ENCODE results near the gene ZNF738. TPM values are rescaled to one million over a fixed set of nuclear protein-coding genes. Genes with fewer than 3 reads are reported as not detected.

The ZNF738 gene
- total and polyA plus RNA-seq, 7 donors = 2.3 to 7.9 (median 4.2) TPM

DNA sequence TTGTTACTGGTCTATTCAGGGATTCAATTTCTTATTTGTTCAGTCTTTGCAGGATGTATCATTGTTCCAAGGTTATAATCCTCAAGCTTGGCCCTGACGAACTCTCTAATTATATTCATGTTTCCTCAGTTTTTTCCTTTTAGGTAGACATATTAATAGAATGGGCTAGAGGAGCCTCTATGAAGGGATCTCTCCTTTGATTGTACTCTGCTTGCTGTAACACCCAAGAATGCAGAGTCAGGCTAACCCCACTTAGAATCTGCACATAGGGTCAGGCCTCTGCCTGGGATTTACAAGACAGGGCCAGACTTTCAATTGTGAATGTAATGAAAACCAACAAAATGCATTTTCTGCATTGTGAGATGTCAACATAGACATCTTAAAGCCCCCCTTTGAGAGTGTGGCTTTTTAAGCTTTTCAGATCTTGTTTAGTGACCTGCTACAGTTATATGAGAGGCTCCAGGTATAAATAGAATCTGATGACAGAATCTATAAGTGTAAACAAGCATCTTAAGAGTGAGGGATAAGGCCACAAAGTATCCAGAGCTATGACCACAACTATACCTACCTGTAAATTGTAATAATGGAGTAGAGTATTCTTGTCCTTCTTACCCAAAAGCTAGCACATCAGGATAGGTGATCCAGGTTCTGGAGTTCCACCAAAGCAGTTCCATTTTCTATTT is 43.6 kb downstream of the ZNF738 start:
- TF ChIP-seq POLR2AphosphoS5 (IDR thresholded peaks at IDR 0.05) = no peak
- TF ChIP-seq, protein P1, sequence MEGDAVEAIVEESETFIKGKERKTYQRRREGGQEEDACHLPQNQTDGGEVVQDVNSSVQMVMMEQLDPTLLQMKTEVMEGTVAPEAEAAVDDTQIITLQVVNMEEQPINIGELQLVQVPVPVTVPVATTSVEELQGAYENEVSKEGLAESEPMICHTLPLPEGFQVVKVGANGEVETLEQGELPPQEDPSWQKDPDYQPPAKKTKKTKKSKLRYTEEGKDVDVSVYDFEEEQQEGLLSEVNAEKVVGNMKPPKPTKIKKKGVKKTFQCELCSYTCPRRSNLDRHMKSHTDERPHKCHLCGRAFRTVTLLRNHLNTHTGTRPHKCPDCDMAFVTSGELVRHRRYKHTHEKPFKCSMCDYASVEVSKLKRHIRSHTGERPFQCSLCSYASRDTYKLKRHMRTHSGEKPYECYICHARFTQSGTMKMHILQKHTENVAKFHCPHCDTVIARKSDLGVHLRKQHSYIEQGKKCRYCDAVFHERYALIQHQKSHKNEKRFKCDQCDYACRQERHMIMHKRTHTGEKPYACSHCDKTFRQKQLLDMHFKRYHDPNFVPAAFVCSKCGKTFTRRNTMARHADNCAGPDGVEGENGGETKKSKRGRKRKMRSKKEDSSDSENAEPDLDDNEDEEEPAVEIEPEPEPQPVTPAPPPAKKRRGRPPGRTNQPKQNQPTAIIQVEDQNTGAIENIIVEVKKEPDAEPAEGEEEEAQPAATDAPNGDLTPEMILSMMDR (IDR thresholded peaks at IDR 0.05) = no peak
- no peak for TF ChIP-seq EP300 (IDR thresholded peaks at IDR 0.05)
- TF ChIP-seq POLR2A (IDR thresholded peaks at IDR 0.05) = no peak
- H3K4me1 ChIP-seq = peaks cover 0 to 40% (median 26%) of the 10 kb centered on the region in 4 donors
- 85 to 93% methylated on average over 1 of the region's 1 CpG for WGBS, 2 donors
- peaks cover 0 to 5% (median 0%) of the 10 kb centered on the region in 4 donors for H3K9me3 ChIP-seq
- no peak overlapping the region for H3K27ac ChIP-seq
- intact Hi-C loops (cut with DNase I) = no loop called here
- H3K4me3 ChIP-seq = no peak overlapping the region
- no peak for DNase-seq
- peaks cover 0 to 30% (median 3%) of the 10 kb centered on the region in 4 donors for H3K36me3 ChIP-seq
- H3K27me3 ChIP-seq = no peaks in the 10 kb centered on the region

DNA sequence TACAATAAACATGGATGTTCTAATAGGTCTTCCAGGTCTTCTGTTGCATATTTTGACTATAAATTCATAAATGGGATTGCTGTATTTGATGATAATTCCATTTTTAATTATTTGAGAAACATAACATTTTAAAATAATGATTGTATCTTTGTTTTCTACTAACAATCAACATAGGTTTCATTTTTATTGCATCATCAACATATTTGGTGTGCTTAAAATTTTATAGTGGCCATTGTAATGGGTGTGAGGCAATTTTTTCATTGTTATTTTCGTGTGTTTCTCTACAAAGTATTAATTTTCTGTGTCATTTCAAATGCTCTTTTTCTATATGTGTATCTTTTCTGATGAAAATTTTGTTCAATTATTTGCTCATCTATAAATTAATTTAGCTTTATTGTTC is 51.4 kb downstream of the ZNF738 start:
- H3K27ac ChIP-seq = no peak overlapping the region
- TF ChIP-seq, protein P1 (IDR thresholded peaks at IDR 0.05) = no peak
- no peak for TF ChIP-seq EP300 (IDR thresholded peaks at IDR 0.05)
- TF ChIP-seq POLR2AphosphoS5 (IDR thresholded peaks at IDR 0.05) = no peak
- no peak for TF ChIP-seq POLR2A (IDR thresholded peaks at IDR 0.05)
- no peak overlapping the region for H3K4me3 ChIP-seq
- DNase-seq = no peak
- peaks cover 0 to 17% (median 0%) of the 10 kb centered on the region in 4 donors for H3K9me3 ChIP-seq
- intact Hi-C loops (cut with DNase I) = no loop called here
- no peaks in the 10 kb centered on the region for H3K27me3 ChIP-seq
- WGBS, 2 donors = 83 to 85% methylated on average over 1 of the region's 1 CpG
- no peaks in the 10 kb centered on the region for H3K4me1 ChIP-seq
- H3K36me3 ChIP-seq = peaks cover 0 to 68% (median 20%) of the 10 kb centered on the region in 4 donors

DNA sequence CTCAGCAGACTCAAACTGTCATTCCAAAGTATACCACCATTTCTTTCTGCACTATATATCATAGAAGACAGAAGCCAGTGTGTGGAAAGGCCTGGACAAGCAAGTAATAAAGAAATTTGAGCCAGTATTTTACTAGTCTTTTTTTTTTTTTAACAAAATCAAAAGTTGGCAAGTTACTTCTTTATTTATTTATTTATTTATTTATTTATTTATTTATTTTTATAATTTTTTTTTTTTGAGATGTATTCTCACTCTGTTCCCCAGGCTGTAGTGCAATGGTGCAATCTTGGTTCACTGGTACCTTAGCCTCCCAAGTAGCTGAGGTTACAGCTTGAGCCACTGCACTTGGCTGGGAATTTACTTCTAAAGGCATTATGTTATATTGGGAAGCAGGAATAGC is 63.4 kb downstream of the ZNF738 start:
- no peak for DNase-seq
- H3K36me3 ChIP-seq = peaks cover 0 to 21% (median 10%) of the 10 kb centered on the region in 4 donors
- H3K9me3 ChIP-seq = peaks cover 0 to 39% (median 27%) of the 10 kb centered on the region in 4 donors
- no peaks in the 10 kb centered on the region for H3K27me3 ChIP-seq
- H3K27ac ChIP-seq = no peak overlapping the region
- no peaks in the 10 kb centered on the region for H3K4me1 ChIP-seq
- H3K4me3 ChIP-seq = no peak overlapping the region
- TF ChIP-seq, protein P1 (IDR thresholded peaks at IDR 0.05) = no peak
- TF ChIP-seq POLR2A (IDR thresholded peaks at IDR 0.05) (no peak), POLR2AphosphoS5 (IDR thresholded peaks at IDR 0.05) (no peak), EP300 (IDR thresholded peaks at IDR 0.05) (no peak)
- intact Hi-C loops (cut with DNase I) = no loop called here

DNA sequence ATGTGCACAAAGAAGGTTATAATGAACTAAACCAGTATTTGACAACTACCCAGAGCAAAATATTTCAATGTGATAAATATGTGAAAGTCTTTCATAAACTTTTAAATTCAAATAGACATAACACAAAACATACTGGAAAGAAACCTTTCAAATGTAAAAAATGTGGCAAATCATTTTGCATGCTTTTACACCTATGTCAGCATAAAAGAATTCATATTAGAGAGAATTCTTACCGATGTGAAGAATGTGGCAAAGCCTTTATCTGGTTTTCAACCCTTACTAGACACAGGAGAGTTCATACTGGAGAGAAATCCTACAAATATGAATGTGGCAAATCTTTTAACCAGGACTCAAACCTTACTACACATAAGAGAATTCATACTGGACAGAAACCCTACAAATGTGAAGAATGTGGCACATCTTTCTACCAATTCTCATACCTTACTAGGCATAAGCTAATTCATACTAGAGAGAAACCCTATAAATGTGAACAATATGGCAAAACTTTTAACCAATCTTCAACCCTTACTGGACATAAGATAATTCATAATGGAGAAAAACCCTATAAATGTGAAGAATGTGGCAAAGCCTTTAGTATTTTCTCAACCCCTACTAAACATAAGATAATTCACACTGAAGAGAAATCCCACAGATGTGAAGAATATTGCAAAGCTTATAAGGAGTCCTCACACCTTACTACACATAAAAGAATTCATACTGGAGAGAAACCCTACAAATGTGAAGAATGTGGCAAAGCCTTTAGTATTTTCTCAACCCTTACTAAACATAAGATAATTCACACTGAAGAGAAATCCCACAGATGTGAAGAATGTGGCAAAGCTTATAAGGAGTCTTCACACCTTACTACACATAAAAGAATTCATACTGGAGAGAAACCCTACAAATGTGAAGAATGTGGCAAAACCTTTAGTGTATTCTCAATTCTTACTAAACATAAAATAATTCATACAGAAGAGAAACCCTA is 64.5 kb downstream of the ZNF738 start:
- no peak overlapping the region for H3K4me3 ChIP-seq

More for the DNA sequence above, 64.5 kb downstream of the ZNF738 start:
- DNase-seq = no peak
- intact Hi-C loops (cut with DNase I) = no loop called here
- Histone ChIP-seq H3K4me1 (no peaks in the 10 kb centered on the region), H3K36me3 (peaks cover 0 to 20% (median 6%) of the 10 kb centered on the region in 4 donors), H3K27me3 (no peaks in the 10 kb centered on the region), H3K9me3 (peaks cover 0 to 39% (median 28%) of the 10 kb centered on the region in 4 donors), H3K27ac (no peak overlapping the region)
- TF ChIP-seq POLR2AphosphoS5 (IDR thresholded peaks at IDR 0.05) = no peak
- WGBS, 2 donors = 95 to 96% methylated on average over 1 of the region's 1 CpG

Other genes with a start within 250 kb of the ZNF738 start
- gene ZNF431, start 217.0 kb upstream of the ZNF738 start, total RNA-seq = 10 to 100 TPM in 2 of 4 donors, 1 to 10 TPM in 2; 6.4 to 18.6 (median 12.2) TPM
- 1 to 10 TPM; 1.2 to 7.4 (median 3.0) TPM for gene ZNF431, start 217.0 kb upstream of the ZNF738 start, polyA plus RNA-seq
- gene ZNF708, start 29.6 kb upstream of the ZNF738 start, total RNA-seq = 10 to 100 TPM; 11.9 to 25.2 (median 17.9) TPM
- gene ZNF708, start 29.6 kb upstream of the ZNF738 start, polyA plus RNA-seq = 1 to 10 TPM; 1.4 to 6.3 (median 3.6) TPM
- 10 to 100 TPM; 28.2 to 49.3 (median 39.6) TPM for gene ZNF493, start 38.1 kb downstream of the ZNF738 start, total RNA-seq
- gene ZNF493, start 38.1 kb downstream of the ZNF738 start, polyA plus RNA-seq = 1 to 10 TPM; 2.8 to 7.6 (median 3.0) TPM
- 10 to 100 TPM; 10.9 to 15.7 (median 12.5) TPM for gene ZNF429, start 146.6 kb downstream of the ZNF738 start, total RNA-seq
- 1 to 10 TPM; 6.5 to 8.5 (median 7.8) TPM for gene ZNF429, start 146.6 kb downstream of the ZNF738 start, polyA plus RNA-seq

All from sigmoid colon (tissue), 7 donors.